Measurements from ENCODE around the gene DOCK3.

- TF ChIP-seq, protein P1, sequence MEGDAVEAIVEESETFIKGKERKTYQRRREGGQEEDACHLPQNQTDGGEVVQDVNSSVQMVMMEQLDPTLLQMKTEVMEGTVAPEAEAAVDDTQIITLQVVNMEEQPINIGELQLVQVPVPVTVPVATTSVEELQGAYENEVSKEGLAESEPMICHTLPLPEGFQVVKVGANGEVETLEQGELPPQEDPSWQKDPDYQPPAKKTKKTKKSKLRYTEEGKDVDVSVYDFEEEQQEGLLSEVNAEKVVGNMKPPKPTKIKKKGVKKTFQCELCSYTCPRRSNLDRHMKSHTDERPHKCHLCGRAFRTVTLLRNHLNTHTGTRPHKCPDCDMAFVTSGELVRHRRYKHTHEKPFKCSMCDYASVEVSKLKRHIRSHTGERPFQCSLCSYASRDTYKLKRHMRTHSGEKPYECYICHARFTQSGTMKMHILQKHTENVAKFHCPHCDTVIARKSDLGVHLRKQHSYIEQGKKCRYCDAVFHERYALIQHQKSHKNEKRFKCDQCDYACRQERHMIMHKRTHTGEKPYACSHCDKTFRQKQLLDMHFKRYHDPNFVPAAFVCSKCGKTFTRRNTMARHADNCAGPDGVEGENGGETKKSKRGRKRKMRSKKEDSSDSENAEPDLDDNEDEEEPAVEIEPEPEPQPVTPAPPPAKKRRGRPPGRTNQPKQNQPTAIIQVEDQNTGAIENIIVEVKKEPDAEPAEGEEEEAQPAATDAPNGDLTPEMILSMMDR (IDR thresholded peaks at IDR 0.05): no peak
- no peak for TF ChIP-seq POLR2A (IDR thresholded peaks at IDR 0.05)
These were observed 210.5 kb downstream of the DOCK3 start for GRCh38 chr3:50885070-50885850.
